Endometrium (tissue), 2 donors: ENCODE measurements around the gene PLPP3.
A peak's percentile ranks its signal among the peaks of the same experiment; 100 is the strongest.
"Not testable (repeated sequence)": the region's sequence is repeated elsewhere in the genome, so short reads cannot be mapped to it uniquely, and the experiment has no call there.

Experiments
- FAIRE-seq: peaks from 2 replicates; lab custom pipeline; 2012; peaks lifted over from hg19 to GRCh38; lab: Jason Lieb, UNC
- donor health status: control.
- donor health status: control.

The PLPP3 gene

DNA sequence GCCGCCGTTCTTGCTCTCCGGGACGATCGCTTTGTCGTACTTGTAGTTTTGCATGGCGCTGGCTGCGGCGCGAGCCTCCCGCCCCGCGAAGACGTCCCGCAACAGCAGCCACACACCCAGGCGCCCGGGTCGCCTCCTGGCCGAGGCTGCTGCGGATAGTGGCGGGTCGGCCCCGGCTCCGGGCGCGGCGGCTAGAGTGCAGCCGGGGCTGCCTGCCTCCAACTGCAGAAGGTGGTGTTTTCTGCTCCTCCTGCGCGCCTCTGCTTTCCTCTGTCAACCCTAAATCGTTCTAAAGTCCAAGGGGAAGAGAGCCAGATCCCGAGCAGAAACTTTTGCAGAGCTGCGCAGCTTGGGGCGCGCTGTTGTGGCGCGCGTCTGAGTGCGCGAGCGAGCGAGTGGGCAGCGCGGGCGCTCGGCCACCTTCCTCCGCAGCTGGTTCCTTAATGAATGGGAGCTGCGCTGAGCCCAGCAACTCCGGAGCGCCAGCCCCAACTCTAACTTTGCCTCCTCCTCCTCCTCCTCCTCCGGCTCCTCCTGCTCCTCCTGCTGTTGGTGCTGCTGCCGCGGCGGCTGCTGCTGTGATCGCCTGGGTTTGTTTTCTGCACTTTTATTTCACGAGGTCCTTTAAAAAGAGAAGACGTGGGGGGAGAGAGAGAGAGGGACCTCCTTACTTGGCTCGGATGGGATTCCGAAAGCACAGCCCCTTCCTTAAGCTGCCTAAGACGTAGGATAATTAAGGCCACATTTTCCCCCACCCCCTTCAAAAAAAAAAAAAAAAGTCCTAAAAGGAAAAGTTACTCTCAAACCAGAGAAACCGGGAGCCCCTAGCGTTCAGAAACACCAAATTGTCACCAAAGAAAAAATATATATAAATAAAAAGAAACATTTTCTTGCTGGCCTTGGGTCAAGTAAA, at the start of gene PLPP3:
Gene PLPP3, minus strand, starts transcription at position 601 of the 913 bp plus-strand sequence. Its CDS starts 547 bp downstream, at position 54.
- FAIRE-seq: peak; percentile 96

DNA sequence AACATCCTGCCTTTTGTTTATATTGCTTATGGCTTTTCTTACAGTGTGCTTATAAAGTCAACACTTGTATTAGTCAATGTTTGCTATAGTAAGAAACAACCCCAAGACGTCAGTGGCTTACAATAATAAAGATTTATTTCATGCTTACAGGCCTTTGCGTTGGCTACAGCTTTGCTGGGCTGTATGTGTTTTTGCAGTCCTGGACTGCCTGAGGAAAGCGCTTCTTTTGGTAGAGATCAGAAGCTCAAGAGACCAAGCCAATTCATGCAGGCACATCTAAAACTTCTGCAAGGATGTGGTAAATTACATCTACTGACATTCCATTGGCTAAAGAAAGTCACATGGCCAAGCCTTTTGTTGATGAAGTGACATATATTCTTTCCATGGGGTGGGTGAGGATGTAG, 48.3 kb upstream of the PLPP3 start:
- FAIRE-seq: no peak

DNA sequence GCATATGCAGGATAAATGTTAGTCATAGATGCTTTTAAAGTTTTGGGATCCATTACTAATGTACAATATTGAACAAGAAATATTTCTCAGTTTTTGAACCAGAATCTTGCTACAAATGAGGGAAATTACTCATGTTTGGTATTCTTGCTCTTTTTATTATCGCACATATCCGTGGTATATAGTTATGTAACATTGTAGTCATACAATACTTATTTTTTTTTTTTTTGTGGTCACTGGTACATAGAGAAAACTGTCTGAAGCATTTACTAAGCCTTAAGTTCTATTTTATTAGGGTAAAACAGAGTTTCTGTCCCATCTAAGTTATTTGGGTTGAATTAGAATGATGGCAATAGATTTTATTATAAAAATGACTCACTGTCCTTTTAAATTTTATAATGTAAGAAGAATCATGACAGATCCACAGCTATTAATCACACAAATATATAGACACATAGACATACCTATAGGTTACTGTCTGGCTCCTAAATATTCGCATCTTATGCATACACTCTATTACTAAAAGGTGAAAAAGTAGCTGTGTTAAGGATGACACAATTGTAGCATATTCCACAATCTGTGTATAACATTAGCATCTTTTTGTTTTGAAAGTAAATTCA, 47.8 kb upstream of the PLPP3 start:
- FAIRE-seq: no peak

DNA sequence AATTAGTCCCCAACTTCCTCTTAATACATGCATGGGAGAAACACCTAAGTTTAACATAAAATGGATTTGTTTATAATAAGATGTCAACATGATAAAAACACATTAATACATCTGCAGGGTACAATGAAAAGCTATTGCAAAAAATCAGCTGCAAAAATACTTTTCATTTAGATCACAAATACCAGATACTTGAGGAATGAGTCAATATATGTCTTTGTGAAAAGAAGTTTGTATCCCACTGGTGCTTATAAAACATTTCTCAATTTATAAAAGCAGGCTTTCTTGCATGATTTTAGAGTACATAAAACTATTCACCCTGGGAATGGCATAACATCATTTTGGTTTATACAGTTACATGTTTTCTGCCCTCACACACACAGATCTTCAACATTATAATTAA, 47.2 kb upstream of the PLPP3 start:
- FAIRE-seq: no peak

DNA sequence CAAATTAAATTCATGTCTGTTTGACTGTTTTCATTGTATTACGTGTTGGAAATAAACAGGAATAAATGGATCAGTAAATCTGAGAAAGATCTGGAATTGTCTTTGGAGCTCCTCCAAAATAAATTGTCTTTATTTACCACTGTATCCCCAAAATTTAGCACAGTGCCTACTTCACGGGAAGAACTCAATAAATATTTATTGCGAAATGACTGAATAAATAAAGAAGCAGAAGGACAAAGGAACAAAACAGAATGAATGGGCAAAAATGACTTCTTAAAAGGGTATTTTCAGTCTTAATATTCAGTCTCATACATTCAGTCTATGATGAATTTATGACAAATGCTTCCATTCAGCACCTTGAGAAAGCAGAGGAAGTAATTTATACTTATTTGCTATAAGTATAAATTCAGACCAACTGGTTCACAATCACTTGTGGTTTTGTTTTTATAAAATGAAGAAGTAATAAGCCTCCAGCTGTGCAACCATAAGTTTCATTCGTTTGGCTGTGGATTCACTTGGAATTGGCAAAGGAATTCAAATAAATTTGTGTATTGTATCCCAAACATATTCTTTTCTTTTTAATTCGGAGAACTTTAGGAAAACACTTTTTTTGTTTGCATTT, 46.6 kb upstream of the PLPP3 start:
- no peak for FAIRE-seq

DNA sequence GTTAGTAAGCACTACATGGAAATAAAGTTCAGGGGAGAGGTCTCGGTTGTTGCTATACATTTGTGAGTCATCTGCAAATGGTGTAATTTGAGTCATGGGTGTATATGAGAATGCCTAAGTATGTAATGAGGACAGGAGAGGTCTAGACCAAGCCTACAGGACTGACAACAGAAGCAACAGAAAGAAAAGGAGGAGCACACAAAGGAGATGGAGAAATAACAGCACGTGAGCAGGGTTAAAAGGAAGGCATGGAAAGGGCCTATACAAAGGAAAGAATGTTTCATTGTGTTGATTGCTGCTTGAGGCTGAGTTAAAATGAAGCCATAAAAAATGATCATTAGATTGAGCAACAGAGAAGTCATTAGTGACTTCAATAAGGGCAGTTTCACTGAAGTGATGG, 37.8 kb upstream of the PLPP3 start:
- no peak for FAIRE-seq

DNA sequence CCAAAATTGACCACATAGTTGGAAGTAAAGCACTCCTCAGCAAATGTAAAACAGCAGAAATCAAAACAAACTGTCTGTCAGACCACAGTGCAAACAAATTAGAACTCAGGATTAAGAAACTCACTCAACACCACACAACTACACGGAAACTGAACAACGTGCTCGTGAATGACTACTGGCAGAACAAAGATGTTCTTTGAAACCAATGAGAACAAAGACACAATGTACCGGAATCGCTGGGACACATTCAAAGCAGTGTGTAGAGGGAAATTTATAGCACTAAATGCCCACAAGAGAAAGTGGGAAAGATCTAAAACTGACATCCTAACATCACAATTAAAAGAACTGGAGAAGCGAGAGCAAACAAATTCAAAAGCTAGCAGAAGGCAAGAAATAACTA, 31.4 kb upstream of the PLPP3 start:
- FAIRE-seq: not testable (repeated sequence)

DNA sequence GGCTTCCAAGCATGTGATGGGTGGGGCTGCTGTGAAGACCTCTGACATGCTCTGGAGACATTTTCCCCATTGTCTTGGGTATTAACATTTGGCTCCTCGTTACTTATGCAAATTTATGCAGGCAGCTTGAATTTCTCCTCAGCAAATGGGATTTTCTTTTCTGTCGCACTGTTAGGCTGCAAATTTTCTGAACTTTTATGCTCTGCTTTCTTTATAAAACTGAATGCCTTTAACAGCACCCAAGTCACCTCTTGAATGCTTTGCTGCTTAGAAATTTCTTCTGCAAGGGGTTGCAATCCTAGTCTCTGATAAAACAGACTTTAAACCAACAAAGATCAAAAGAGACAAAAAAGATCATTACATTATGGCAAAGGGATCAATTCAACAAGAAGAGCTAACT, 30.7 kb upstream of the PLPP3 start:
- not testable (repeated sequence) for FAIRE-seq

DNA sequence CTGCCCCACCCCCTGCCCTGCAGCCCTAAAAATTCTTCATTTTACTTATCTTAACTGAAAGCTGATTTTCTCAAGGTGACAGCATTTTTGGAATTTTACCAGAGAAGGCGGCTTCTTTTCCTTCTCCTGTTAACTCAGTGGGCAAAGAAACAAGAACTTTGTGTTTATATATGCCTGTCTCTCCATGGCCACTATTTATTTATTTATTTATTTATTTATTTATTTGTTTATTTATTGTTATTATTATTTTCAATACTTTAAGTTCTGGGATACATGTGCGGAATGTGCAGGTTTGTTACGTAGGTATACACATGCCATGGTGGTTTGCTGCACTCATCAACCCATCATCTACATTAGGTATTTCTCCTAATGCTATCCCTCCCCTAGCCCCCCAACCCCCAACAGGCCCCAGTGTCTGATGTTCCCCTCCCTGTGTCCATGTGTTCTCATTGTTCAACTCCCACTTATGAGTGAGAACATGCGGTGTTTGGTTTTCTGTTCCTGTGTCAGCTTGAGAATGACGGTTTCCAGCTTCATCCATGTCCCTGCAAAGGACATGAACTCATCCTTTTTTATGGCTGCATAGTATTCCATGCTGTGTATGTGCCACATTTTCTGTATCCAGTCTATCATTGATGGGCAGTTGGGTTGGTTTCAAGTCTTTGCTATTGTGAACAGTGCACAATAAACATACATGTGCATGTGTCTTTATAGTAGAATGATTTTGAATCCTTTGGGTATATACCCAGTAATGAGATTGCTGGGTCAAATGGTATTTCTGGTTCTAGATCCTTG, 16.2 kb upstream of the PLPP3 start:
- FAIRE-seq: not testable (repeated sequence)

DNA sequence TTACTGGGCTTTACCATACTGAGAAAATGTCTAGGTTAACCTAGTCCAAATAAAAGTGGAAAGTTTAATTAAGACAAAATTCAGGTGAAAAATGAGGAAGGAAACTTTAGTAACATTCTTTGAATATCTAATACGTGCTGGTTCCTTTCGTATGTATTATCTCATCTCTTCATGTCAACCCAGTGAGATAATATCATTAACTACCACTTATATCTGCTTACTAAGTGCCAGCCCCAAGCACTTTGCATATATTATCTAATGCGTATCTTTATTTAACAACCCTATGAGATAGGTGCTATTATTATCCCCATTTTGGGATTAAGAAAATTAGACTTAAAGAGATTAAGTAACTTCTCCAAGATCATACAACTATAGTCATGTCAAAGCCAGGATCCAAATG, 12.5 kb upstream of the PLPP3 start:
- FAIRE-seq: no peak

DNA sequence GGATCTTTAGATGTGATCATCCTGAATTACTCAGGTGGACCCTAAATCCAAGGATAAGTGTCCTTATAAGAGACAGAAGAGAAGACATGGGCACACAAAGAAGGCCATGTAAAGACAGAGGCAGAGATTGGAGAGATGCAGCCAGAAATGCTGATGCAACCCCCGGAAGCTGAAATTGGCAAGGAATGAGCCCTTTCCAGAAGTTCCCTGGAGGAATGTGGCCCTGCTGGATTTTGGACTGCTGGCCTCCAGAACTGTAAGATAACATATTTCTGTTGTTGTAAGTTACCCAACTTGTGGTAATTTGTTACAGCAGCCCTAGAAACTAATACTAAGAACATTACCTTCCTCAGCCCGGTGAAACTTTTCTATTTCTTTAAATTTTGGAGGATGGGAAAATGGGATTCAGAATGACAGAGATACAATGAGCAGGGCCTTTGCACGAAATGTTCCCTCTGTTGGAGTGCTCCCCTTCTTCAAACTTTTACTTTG, 11.2 kb upstream of the PLPP3 start:
- FAIRE-seq: no peak

DNA sequence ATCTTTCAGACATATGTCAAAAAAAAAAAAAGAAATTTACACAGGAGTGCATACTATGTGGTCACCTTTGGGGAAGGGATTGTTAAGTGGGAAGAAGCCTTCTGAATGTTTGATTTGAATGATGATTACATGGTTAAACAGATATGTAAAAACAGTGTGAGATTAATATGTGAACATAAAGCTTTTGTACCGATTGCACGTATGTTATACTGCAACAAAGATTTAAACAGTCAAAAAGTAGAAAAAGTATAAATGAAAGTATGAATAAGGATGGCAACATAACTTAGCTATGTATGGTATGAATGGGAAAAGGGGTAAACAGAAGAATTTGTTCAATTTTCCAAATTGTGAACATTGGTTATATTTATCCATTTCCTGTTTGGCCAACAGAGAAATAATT, 10.0 kb upstream of the PLPP3 start:
- no peak for FAIRE-seq

DNA sequence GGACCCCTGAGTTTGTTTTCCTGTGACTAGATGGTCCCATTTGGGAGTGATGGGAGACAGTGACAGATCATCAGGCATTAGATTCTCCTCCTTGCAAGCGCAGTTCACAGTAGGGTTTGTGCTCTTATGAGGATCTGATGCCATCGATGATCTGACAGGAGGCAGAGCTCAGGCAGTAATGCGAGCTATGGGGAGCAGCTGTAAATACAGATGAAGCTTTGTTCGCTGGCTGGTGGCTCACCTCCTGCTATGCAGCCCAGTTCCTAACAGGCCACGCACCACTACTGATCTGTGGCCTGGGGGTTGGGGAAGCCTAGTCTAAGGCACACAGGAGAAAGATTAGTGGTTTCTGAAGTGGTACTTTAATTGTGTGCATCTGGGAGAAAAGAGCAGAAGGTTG, 7.1 kb upstream of the PLPP3 start:
- FAIRE-seq: no peak

DNA sequence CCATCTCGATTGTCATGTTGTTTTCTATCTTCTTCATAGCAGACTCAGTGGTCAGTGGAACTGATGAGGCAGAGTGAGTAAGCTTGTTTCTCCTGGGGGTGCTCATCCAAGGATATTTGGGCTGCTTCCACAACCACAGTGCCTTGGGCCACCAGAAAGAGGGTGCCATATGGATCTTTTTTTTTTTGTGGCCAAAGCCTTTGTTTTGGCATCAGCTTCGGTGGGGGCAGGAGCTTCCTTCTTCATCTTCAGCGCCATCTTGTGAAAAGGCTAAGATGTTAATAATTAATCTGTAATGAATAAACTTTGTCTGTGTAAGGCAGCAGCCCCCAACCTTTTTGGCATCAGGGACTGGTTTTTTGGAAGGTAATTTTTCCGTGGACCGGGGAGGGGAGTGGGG, 6.6 kb upstream of the PLPP3 start:
- no peak for FAIRE-seq

DNA sequence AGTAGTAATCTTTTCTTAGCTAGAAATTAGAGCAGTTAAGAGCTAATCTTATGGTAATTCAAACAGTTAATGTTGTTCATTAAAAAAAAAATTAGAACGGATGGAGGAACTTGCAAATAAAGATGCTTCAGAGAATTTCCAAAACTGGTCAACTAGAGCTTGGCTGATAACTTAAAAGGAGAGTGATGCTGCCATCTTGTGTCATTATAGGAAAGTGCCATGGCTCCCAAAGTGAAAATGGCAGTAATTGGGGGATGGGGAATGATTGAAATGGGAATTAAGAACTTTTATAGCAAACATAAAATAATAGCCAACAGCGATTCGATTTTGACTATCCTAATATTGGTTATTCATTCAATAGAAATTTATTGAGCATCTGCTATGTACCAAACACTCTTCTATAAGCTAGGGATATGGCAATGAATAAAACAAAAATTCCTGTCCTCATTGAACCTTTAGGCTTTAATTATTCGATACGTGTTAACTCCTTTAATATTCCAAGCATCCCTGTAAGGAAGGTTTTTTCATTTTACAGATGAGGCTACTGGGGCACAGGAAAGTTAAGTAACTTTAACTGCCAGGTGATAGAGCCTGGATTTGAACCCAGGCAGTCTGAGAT, 5.7 kb upstream of the PLPP3 start:
- FAIRE-seq: peak; percentile 87

DNA sequence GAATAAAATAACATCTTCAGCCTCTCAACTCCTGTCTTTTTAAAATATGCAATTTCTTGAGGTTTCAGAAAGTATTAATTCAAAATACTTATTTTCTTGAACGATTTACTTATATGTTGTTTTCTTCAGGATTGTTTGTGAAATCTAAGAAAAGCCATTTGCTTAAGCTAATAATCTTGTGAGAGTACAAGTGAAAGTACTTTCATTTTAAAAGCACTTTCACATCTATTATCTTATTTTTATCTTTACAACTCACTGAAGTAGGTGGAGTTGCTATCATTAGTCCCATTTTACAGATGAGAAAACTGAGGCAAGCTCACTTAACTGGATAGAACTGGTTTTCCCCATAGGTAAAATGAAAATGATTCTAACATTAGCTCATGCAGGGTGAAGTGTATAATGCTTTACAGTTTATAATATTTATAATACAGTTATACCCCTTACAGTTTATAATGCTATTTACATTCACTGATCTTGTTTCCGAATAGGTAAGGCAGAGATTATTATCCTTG, 4.7 kb upstream of the PLPP3 start:
- FAIRE-seq: peak; percentile 8

DNA sequence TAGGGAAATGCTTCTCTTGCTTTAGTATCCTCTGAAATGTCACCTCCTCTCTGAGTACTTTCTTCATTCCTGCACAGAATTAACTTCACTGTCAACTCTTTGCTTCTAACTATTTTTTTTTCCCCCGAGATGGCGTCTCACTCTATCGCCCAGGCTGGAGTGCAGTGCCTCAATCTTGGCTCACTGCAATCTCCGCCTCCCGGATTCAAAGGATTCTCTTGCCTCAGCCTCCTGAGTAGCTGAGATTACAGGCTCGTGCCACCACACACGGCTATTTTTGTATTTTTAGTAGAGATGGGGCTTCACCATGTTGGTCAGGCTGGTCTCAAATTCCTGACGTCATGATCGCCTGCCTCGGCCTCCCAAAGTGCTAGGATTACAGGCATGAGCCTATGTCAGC, 1.4 kb upstream of the PLPP3 start:
- no peak for FAIRE-seq

DNA sequence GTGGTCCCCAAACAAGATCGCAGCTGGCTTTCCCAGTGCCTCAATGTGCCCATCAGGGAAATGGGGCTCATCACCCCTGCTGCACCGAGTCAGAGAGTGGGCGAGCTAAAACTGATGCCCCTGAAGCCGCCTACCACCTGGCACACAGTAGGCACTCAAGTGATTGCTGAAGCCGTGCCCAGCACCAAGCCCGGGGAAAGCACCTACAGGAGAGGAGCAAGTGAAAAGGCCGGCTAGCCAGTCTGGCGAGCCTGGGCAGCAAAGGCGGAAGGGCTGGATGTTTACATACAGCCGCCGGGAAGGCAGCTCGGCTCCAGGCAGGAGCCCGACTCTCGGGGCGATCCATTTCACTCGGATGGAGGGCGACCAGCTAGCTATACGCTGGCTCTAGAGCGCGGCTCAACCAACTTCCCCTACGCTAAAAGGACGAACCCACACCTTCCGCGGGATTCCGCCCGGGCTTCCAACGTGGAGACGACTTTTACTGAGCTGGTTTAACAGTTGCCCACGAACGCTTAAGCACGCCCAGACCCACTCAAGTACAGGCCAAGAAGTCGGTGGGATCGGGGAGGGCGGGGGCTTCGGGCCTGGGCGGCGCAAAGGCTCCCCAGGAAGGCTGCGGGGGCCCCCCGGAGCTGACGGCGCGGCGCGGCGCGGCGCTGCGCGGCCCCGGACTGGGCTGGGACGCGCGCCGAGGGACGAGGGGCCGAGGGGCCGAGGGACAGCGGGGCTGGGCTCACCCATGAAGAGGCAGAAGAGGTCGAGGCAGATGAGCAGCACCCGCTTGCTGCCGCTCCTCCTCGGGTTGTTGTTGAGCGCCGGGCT, 1.0 kb downstream of the PLPP3 start:
- no peak for FAIRE-seq

DNA sequence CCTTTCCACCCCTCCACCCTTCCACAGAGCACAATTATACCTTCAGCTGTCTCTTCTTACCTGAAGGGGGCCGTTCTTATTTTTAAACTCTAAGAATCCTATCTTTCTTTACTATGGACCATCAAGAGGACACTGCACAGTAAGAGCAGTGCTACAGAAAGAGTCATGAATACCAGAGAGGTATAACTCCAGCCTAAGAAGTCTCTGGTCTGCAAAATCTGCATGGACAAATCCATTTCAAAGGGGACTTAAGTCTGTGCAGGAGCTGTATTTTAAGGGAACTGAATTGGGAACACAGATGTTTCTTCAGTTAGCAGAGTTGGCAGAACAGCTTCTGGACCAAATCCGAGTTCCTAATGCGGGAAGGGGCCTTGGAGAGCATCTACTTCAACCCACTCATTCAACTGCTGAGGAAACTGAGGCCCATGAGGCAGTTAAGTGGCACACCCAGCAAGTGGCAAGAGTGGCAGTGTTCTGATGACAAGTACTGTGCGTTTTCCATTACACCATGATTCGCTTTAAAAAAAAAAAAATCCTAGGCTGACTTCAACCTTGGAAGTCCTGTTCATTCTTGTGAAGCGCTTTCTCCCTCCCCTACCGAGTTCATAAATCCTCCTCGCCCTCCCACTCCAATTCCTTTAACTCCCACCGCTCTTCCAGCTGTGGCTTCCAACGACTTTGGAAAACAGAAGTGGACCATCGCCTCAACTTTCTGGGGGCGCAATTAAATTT, 1.8 kb downstream of the PLPP3 start:
- no peak for FAIRE-seq

DNA sequence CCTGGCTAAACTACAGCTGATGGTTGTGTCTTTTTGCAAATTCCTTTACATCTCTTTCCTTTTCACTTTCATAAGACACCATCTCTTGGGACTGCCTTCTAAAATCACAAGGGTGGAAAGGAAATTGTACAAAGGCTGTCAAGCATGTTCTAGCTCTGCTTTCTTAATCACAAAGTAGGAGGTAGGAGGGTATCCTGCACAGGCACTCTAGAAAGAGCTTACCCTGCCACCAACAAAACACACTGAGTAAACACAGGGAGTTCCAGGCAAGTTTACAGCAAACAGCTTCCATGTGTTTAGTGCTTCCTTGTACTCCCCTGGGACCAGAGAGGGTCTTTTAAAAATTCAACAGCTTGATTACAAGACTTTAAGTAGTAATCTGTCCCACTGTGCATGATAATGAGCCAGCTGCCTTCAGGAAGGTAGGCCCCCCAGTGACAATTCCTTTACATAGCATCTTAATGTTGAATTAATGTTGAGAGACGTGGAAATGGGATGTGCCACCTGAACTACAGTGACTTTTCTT, 2.4 kb downstream of the PLPP3 start:
- no peak for FAIRE-seq
